ENCODE measurements around the gene CTTNBP2.
"Not testable (repeated sequence)": the region's sequence is repeated elsewhere in the genome, so short reads cannot be mapped to it uniquely, and the experiment has no call there.

CTTNBP2 gene

DNA sequence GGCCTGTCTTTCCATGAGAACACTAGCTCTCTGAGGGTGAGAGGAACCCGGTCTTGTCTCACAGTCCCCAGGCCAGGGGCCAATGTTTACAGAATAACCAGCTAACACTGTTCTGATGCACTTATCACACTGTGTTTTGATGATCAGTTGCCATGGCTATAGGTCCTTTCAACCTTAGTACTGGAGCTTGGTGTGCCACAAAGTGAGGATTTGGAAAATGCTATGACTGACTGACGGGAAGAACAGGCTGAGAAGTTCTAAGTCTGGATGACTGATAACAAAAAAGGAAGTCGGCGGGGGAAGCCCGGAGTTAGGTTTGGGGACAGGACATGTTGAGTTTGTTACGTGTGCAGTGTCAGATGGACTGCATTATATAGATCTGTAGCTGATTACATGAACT, 141.8 kb downstream of the CTTNBP2 start:
- no peak for DNase-seq (ENCODE audit: low spot score)

DNA sequence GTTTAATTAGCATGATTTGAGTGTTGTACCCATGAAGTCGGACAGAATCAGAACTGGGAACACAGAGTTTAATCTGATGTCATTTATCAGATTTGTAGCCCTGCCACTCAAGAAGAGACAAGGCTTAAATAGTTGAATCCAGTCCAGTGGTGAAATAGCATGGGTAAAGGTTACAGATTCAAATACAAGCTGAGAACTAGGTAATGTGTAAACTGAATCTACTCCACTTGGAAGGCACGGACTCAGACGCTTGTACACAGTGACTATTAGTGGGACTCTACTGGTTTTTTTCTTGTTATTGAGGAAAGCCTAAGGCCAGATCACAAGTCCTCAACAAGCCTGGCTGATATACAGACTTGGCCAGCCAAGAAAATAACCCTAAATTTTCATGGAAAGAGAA, 142.9 kb downstream of the CTTNBP2 start:
- DNase-seq (ENCODE audit: low spot score): no peak

DNA sequence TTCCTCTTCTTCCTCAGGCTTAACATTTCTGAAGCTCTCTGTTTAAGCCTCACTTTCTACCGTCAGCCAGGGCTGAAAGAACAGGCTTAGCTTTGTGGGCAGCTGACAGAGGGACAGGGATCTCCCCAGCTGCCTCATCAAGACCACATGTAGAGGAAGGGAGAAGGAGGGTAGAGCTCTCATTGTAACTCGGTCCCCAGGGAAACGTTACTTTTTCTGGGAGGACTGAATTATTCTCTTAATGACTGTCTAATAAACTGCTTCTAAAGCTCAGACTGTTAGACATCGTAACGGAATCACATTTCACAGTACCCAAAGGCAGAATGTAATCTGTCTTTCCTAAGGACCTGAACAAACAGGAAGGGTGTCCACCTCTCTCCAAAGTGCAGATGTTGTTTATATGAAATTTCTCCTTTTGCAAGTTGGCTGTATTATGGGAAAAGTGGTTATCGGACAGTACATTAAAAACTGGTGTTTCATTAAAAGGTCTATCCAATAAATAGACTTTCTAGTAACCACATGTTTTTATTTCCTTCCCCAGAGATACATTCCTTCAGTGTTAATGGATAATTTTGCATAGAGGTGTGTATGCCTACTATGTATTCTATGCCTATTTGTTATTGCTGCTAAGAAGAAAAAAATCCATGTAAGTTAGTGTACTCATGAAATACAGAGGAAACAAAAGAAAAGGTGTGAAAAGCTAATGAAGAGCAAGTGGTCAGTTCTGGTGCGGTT, 144.2 kb downstream of the CTTNBP2 start:
- no peak for DNase-seq (ENCODE audit: low spot score)

DNA sequence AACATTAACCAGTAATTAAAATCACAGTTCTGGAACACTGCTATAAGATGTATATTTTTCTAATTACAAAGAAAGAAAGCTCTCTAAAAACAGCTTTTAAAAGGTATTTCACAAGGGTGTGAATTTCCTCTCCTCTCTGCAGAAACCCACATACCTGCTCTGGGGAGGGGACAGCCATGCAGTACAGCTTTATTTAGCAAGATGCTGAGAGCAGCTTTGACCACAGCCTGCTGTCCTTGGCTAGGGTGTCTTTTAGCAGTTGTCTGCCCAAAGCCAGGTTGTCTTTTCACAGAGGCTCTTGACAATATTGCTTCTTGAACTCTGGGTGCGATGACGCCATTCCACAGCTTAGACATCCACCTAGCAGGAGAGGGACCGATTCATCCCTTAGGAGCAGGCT, 148.3 kb downstream of the CTTNBP2 start:
- DNase-seq (ENCODE audit: low spot score): no peak

DNA sequence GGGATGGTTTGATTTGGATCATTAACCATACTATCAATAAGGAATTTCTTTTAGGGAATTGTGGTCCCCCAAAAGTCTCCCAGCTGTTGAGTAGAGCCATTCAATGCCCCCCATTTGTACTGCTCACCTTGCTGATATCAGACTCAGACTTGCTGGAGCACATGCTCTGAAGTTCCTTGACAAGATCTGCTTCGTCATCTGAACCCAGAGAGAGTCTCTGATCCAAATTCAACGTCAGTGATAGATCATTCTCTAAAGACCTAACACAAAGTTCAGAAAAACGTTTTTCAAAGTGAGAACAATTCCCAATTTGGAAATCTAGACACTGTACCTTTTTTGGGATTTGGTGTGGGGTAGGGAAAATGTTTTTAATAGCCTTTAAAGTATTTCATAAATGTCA, 153.9 kb downstream of the CTTNBP2 start:
- DNase-seq (ENCODE audit: low spot score): no peak

DNA sequence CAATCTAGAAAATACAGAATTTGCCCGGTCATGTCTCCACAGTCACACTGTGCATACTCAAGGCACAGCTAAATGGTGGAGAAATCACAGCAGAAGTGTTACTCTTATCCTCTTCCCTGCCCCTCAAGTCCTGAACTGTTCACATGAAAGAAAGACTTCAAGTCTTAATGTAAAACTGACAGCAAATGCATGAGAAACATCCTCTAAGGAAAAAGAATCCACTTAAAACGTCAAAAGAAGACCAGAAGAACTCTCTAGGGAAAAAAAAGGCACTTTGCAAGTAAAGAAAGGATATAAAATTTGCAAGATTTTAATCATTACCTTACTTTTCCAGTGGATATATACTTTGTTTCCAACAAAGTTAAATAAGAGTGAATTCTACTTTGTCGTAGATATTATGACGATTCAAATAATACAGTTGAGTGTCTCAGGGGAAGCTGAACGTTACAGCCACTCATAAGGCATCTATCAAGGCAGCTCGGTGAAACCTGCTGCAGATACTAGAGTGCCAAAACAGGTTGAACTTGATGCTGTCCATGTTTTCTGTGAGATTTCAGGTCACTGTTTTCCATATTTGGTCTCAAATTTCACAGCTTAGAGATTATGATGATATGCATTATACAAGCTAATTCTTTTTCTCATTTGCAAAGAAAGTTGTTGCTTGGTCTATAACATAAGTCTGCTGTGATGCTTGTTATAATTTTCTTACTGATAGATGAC, 155.0 kb downstream of the CTTNBP2 start:
- DNase-seq (ENCODE audit: low spot score): no peak

DNA sequence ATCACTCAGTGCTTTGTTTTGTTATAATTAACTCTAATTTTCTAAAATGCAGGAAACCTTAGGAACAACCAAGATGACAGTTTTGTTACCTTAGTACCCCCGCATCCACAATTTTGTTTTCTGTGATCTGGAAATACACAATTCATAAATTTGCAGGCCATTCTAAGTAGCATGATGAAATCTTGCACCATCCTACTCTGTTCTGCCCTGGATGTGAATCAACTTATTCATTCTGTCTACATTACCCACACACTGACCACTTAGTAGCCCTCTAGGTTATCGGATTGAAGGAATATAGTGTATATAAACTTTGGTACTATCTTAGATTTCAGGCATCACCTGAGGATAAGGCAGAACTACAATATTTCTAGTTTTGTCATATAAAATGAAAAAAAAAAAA, 155.9 kb downstream of the CTTNBP2 start:
- DNase-seq (ENCODE audit: low spot score): no peak

DNA sequence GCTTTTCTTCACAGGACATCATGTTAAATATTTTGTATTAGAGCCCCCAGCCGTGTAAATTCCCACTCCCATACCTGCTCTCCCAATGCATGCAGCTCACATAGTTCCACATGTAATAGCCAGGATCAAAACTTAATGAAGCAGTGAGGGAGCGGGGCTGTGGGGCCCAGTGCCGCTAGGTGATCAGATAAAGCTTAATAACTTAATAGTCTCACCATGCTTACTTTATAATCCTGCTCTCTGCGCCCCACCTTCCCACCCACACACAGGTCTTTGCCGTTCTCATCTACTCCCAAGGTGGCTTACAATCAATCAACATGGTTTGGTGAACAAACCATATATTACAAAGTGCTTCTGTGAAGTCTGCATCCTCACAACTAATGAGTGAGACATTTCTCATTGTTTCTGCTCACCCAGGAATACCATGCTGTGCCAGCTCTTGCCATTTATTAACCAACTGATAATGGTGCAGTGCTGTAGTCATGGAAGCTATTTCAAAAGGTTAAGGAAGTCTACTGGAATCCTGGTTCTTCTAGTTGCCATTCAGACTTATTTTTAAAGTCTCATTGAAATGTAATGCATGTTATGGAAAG, 156.4 kb downstream of the CTTNBP2 start:
- DNase-seq (ENCODE audit: low spot score): no peak

DNA sequence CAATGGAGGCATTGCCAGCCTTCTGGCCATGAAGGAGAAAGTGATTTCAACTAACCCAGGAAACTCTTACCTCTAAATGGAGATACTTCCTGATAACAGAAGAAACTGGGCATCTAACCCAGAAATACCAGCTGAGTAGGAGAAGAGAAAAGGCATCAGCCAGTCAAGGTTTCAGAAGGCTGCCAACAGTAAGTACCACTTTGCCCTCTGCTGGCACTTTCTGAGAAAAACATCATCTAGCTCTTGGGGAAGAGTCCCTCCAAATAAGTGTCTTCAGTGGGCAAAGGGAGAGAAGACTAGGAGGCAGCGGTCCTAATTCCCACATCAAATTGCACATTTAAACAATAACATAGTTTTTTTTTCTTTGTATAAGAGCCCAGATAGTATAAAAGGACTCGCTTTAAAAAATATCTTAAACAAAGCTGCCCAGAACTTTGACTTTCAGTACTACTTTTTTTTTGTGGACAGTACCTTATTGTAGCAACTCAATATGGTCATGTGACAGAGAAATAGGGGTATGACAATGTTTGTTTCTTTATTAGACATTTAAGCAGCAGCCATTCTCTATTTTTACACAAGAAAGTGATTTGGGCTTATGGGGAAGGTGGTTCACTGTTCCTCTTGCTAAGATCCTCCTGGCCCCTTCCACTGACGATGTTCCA, 157.3 kb downstream of the CTTNBP2 start:
- peak; percentile 88 for DNase-seq (ENCODE audit: low spot score)

DNA sequence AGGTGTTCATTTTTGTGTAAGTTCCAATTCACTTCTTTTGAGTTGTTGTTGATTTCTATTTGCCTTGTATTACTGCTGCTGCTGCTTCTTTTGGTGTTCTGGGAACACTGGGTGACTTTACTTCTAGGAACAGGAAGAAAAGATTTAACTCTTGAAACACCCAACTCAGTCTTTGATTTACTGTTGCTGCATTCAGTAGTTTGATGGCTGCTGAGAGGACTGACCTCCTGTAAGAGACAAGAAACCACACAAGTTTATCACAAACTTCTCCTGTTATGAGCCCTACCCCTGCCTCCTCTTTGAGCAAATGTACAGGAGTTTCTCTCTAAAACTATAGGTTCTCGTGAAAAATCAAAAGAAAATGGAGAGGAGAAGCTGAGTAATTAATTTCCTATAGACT, 161.7 kb downstream of the CTTNBP2 start:
- no peak for DNase-seq (ENCODE audit: low spot score)

DNA sequence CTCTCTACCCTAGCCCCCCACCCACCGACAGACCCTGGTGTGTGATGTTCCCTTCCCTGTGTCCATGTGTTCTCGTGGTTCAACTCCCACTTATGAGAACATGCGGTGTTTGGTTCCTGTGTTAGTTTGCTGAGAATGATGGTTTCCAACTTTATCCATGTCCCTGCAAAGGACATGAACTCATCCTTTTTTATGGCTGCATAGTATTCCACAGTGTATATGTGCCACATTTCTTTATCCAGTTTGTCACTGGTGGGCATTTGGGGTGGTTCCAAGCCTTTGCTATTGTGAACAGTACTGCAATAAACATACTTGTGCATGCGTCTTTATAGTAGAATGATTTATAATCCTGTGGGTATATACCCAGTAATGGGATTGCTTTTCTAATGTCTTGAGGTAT, 165.1 kb downstream of the CTTNBP2 start:
- DNase-seq (ENCODE audit: low spot score): not testable (repeated sequence)

DNA sequence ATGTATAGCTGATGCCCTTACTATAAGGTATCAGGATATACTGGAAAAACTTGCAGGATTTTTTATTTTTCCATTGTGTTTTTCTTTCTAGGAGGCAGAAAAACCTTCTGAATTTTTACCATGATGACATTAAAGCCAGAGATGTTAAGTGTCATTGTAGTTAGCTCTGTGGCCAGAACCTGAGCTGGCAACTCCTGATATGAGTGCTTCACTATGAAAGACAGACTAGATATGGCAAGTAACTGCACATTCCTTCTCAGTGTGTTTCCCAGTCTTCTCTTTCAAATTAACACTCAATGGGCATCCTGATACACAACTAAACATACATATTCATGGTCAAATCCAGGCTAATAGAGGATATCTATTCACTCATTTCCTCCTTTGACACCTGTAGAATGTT, 166.2 kb downstream of the CTTNBP2 start:
- DNase-seq (ENCODE audit: low spot score): no peak

DNA sequence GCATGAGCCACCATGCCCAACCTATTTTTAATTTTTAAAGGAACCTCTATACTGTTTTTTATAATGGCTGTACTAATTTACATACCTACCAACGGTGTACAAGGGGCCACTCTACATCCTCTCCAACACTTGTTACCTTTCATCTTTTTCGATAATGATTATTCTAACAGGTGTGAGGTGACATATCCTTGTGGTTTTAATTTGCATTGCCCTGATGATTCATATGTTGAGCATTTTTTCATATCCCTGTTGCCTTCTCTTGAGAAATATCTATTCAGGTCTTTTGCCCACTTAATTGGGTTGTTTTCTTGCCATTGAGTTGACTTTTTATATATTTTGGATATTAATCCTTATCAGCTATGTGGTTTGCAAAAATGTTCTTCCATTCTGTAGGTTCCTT, 167.0 kb downstream of the CTTNBP2 start:
- DNase-seq (ENCODE audit: low spot score): peak; percentile 72

DNA sequence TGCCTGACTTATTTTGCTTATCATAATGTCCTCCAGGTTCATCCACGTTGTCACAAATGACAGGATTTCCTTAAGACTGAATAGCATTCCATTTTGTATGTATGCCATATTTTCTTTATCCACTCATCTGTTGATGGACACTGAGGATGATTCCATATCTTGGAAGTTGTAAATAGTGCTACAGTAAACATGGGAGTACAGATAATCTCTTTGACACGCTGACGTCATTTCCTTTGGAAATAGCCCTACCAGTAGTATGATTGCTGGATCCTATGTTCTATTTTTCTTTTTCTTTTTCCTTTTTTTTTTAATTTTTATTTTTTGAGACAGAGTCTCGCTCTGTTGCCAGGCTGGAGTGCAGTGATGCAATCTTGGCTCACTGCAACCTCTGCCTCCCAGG, 167.6 kb downstream of the CTTNBP2 start:
- no peak for DNase-seq (ENCODE audit: low spot score)

DNA sequence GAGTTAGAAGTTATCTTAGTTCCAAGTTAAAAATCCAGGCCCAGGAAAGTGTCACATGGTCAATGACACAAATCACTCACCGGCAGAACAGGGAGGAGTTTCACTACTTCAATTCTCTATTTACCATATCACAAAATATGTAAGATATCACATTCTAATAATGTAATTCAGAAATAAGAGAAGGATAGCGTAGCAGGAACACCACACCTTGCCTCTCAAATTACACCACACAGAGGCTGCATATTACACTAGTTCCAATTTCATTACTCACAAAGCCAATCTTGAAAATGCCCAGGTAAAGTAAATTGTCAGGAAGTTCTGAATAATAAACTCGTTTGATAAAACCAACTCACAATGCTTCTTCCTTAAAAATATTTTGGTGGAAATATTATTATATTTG, 169.2 kb downstream of the CTTNBP2 start:
- no peak for DNase-seq (ENCODE audit: low spot score)

DNA sequence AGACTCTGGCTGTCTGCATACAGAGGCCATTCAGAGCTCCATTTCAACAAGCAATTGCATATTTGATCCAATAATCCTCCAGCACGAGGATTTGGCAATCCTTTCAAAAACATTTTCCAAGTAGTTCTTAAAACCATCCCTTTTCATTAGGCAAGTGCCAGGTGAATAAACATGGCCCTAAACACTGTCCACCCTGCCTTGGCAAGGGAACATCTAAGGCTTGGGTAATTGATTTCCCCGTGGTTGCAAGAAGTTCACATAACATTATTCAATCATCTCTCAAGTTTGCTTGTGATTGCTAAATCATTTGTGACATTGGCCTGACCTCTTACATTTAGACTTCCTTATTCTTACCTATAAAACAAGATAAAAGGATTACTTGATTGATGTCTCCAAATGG, 175.2 kb downstream of the CTTNBP2 start:
- DNase-seq (ENCODE audit: low spot score): no peak

DNA sequence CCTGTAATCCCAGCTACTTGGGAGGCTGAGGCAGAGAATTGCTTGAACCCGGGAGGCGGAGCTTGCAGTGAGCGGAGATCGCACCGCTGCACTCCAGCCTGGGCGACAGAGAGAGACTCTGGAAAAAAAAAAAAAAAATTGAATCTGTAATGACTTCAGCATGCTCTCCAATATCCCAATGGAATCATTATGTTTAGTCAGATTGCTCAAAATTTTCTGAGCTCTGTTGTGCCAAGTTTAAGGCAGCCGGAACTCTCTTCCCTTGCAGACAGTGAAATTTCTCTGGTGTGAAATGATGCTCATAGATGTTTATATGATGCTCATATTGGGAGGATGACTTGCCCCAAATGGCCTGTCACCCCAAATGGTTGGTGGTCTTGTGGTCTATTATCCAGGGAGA, 180.9 kb downstream of the CTTNBP2 start:
- DNase-seq (ENCODE audit: low spot score): no peak

DNA sequence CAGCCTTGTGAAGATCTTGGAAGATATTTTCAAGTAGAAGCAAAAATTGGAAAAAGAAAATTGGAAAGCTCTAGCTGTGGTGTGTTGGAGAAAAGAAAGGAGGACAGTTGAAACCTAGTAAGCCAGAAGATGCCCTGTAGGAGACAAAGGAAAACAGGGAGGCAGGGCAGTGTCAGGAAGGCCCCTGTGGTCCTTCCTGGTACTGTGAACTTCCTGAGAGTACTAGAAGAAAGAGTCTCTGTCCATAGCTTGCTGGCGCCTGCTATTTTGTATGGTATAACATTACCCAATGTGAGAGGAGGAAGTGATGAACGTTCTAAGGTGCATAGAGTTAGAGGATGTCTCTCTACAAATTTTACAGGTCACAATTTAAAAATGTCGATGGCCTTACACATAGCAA, 183.1 kb downstream of the CTTNBP2 start:
- DNase-seq (ENCODE audit: low spot score): no peak

DNA sequence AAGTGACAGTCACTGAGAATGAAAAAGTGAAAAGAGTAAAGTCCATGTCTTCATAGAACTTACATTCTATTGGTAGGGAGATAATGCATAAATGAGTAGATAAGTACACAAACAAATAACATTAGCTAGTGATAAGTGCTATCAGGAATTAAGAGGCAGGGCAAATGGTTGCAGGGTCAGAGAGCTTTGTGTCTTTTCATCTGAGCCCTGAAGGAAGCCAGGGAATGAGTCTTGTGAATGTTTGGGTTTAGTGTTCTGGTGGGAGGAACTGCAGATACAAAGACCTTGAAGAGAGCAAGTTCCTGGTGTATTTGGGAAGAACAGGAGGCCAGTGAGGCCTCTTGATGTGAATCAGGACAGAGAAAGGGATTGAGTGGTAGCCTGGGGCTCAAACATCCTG, 183.8 kb downstream of the CTTNBP2 start:
- no peak for DNase-seq (ENCODE audit: low spot score)

DNA sequence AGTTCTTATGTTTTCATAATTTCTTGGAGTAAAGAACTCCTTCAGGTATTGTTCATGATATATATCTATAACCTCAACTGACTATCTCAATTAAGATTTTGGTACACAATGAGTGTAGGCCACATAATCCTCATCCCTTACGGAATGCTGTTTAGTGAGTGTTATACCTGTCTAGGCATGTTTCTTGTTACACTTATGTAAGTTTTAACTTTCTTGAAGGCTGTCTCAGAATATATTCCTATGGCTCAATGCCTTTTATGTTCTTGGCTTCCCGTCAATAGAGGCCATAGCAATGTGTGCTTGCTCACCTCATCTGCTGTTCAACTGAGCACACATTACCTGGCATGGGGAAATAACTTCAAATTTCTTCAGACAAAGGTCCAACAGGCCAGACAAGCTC, 185.1 kb downstream of the CTTNBP2 start:
- DNase-seq (ENCODE audit: low spot score): no peak

DNA sequence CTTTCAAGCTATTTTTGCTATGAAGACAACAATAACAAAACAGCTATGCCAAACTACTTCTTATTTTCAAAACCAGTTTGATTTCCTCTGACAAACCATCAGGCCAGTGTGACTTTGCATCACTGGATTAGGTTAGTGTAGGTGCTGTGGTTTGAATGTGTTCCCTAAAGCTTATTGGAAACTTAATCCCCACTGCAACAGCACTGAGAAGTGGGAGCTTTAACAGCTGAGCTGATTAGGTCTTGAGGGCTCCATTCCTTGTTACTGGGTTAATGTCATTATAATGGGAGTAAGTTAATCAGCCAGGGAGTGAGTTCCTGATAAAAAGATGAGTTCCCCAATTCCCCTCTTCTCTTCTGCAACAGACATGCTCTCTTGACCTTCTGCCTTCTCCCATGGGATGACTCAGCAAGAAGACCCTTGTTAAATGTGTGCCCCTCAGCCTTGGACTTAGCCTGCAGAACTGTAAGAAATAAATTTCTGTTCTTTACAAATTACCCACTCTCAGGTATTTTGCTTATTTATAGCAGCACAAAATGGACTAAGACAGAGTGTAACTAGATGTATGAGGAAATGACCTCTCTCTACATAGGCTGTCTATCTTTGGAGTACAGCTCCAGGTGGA, 186.8 kb downstream of the CTTNBP2 start:
- no peak for DNase-seq (ENCODE audit: low spot score)

DNA sequence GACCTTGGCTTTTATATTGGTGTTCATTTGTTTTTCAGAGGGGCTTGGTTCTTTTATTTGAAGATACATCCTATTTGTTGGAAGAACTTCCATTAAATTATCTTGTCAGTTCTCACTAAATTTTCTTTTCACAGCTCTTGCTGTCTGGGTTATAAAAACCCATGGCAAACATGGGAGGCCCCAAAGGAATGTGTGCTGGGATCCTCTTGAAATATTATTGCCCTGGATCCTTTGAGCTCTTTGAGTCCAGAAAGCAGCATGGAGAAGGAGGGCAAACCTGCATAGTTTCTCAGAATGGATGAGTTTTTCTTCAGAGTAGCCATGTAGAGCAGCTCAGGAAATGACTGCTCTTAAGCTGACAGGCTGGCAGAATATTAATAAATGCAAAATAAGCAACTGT, 187.4 kb downstream of the CTTNBP2 start:
- no peak for DNase-seq (ENCODE audit: low spot score)
